ENCODE data around the gene SERPINB7. TPM values are rescaled to one million over a fixed set of nuclear protein-coding genes. Genes with fewer than 3 reads are reported as not detected.

SERPINB7 gene
- total RNA-seq, 3 donors from 2014 or later = not detected

DNA sequence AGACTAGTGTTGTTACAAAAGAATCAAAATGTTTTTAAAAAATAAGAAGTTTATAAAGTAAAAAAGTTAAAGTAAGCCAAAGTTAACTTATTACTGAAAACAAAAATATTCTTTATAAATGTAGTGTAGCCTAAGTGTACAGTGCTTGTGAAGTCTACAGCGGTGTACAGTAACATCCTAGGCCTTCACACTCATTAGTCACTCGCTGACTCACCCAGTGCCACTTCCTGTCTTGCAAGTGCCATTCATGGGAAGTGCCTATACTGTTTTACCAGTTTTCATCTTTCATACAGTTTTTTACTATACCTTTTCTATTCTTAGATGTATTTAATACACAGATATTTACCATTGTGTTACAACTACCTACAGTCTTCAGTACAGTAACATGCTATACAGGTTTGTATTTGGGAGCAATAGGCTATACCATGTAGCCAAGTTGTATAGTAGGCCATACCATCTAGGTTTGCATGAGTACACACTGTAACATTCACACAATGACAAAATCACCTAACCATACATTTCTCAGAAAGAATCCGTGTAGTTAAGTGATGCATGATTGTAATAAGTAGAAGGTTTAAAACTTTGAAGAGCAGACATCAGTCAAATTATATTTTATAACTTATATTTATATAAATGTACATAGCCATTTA, 13.4 kb downstream of the SERPINB7 start:
- Histone ChIP-seq H3K4me3 (no peak overlapping the region), H3K9me3 (no peaks in the 10 kb centered on the region), H3K4me1 (ENCODE audit: low read depth) (no peaks in the 10 kb centered on the region), H3K36me3 (ENCODE audit: low read depth) (no peaks in the 10 kb centered on the region)
- intact Hi-C loops (cut with DNase I, micrococcal nuclease) = no loop called here
- DNase-seq (no peak), ATAC-seq (no peak)
- TF ChIP-seq, protein P1, sequence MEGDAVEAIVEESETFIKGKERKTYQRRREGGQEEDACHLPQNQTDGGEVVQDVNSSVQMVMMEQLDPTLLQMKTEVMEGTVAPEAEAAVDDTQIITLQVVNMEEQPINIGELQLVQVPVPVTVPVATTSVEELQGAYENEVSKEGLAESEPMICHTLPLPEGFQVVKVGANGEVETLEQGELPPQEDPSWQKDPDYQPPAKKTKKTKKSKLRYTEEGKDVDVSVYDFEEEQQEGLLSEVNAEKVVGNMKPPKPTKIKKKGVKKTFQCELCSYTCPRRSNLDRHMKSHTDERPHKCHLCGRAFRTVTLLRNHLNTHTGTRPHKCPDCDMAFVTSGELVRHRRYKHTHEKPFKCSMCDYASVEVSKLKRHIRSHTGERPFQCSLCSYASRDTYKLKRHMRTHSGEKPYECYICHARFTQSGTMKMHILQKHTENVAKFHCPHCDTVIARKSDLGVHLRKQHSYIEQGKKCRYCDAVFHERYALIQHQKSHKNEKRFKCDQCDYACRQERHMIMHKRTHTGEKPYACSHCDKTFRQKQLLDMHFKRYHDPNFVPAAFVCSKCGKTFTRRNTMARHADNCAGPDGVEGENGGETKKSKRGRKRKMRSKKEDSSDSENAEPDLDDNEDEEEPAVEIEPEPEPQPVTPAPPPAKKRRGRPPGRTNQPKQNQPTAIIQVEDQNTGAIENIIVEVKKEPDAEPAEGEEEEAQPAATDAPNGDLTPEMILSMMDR (IDR thresholded peaks at IDR 0.05) = no peak

DNA sequence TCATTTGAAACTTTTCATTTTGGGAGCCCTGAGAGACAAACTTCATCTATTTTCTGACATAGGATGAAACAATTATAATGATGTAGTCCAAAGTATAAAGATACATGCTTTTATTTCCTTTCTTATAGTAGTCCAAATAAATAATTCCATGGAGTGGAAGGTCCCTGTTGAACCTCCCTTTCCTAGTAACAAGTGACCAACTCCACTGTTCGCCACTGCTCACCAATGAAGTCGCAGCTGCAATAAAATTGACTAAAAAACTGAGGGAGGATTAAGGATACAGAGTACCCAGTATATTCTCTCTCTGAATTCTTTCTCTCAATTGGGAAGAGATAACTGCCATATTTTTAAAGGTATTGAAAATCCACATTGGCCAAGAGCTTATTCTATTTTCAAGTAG, 14.1 kb downstream of the SERPINB7 start:
- no peaks in the 10 kb centered on the region for H3K4me1 ChIP-seq (ENCODE audit: low read depth)
- intact Hi-C loops (cut with DNase I, micrococcal nuclease) = no loop called here
- TF ChIP-seq, protein P1 (IDR thresholded peaks at IDR 0.05) = no peak
- no peaks in the 10 kb centered on the region for H3K9me3 ChIP-seq
- no peaks in the 10 kb centered on the region for H3K36me3 ChIP-seq (ENCODE audit: low read depth)
- DNase-seq (no peak), ATAC-seq (no peak)
- H3K4me3 ChIP-seq = no peak overlapping the region

DNA sequence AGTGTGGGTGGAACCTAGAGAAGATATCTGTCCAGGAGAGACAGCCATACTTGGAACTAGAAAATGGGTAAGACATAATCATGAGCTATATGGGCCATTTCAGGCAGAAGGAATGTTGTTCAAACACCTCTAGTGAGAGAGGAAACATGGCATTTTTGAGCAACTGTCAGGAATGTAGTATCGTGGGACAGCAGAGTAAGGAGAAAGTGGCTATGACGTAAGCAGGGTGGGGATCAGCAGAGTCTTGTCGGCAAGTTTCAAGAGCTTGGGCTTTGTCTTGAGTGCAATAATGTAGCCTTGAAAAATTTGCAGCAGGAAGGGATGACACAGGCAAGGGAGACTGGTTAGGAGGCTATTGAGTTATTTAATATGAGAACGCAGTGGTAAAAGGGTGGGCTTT, 20.4 kb downstream of the SERPINB7 start:
- H3K4me1 ChIP-seq (ENCODE audit: low read depth) = no peaks in the 10 kb centered on the region
- intact Hi-C loops (cut with DNase I, micrococcal nuclease) = no loop called here
- no peak for DNase-seq
- H3K4me3 ChIP-seq = no peak overlapping the region
- no peaks in the 10 kb centered on the region for H3K36me3 ChIP-seq (ENCODE audit: low read depth)
- H3K9me3 ChIP-seq = no peaks in the 10 kb centered on the region
- TF ChIP-seq, protein P1 (IDR thresholded peaks at IDR 0.05) = no peak
- ATAC-seq = no peak

DNA sequence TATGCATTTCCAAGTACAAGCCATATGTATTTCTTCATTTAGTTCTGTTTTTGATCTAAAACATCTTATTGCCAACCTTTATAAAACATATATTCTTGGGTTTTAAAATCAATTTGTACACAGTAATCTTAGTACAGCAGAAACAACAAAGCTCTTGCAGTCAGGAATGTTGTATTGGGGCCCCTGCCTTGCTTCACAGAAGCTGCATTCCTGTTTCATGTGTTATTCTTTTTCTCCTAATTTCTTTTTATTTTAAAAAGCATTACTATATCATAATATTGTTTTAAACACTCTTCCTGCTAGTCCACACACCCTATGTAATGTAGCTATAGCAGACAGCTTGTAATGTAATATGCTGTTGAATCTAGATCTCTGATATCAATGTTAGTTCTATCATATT, 24.0 kb downstream of the SERPINB7 start:
- ATAC-seq (no peak), DNase-seq (no peak)
- no peak overlapping the region for H3K4me3 ChIP-seq
- no peaks in the 10 kb centered on the region for H3K4me1 ChIP-seq (ENCODE audit: low read depth)
- H3K36me3 ChIP-seq (ENCODE audit: low read depth) = no peaks in the 10 kb centered on the region
- TF ChIP-seq, protein P1 (IDR thresholded peaks at IDR 0.05) = no peak
- intact Hi-C loops (cut with DNase I, micrococcal nuclease) = no loop called here
- H3K9me3 ChIP-seq = no peaks in the 10 kb centered on the region

DNA sequence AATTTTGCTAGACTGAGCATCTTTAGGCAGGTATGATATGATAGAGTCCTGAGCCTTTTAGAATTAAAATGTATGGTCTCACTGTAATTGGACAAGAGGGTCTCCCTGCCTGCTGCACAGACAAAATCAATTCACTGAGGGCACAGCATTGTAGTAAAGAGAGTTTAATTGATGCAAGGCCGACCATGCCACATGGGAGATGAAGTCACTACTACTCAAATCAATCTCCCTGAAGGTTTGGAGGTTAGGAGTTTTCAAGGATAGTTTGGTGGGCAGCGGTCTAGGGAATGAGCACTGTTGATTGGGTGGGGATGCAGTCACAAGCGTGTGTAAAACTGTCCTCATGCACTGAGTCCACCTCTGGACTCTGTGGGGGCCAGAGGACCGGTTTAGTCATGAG, 26.1 kb downstream of the SERPINB7 start:
- TF ChIP-seq, protein P1 (IDR thresholded peaks at IDR 0.05) = no peak
- intact Hi-C loops (cut with DNase I, micrococcal nuclease) = no loop called here
- Histone ChIP-seq H3K4me1 (ENCODE audit: low read depth) (no peaks in the 10 kb centered on the region), H3K4me3 (no peak overlapping the region), H3K9me3 (no peaks in the 10 kb centered on the region), H3K36me3 (ENCODE audit: low read depth) (no peaks in the 10 kb centered on the region)
- ATAC-seq (no peak), DNase-seq (no peak)

DNA sequence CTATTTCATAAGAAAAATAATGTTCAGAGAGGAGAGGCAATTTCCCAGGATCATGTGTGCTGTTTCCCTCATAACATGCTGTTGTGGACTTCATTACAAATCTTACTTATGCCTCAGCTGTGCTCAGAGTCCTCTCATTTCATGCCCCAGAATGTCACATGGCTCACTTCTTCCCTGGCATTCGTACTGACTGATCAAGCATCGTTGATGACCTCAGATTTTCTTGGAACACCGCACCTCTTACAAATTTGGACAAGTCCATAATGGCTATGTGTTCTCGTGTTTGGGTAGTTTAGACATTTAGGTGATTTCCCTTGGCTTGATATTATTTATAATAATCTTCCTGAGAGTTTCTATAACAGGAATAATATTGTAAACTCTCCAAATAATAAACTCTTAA, 32.9 kb downstream of the SERPINB7 start:
- intact Hi-C loops (cut with DNase I, micrococcal nuclease) = no loop called here
- Histone ChIP-seq H3K36me3 (ENCODE audit: low read depth) (no peaks in the 10 kb centered on the region), H3K9me3 (no peaks in the 10 kb centered on the region), H3K4me1 (ENCODE audit: low read depth) (no peaks in the 10 kb centered on the region), H3K4me3 (no peak overlapping the region)
- ATAC-seq = no peak
- DNase-seq = no peak
- TF ChIP-seq, protein P1 (IDR thresholded peaks at IDR 0.05) = no peak

All from mucosa of descending colon (tissue), 3 donors.